HEK293 (cell line): Measurements from ENCODE around the gene MCAM.

Experiments
- CTCF ChIA-PET: fragments of 350-600 bp; formaldehyde crosslinking; extraction: SDS; loops from one replicate; lab custom pipeline; 2021; ENCODE audit warnings: antibody characterized with exemption; lab: Yijun Ruan, JAX
- POLR2A ChIA-PET: fragments of 300-600 bp; formaldehyde crosslinking; extraction: SDS; loops from one replicate; lab custom pipeline; 2020; ENCODE audit warnings: antibody characterized with exemption, inconsistent platforms; lab: Yijun Ruan, JAX
- H3K27ac ChIP-seq: fragments of 200-500 bp; sonication (Bioruptor generic); 2 replicates; pipeline ENCODE4 v1.5.1; 2014; ENCODE audit warnings: low read depth, low read length, control low read depth, inconsistent platforms; ENCODE audit errors: extremely low read depth
- H3K36me3 ChIP-seq, 2 experiments: fragments of 200-500 bp in 1 of 2; sonication (Bioruptor generic) in 1 of 2; 1 replicate in 1 of 2; 2 replicates in 1 of 2; pipeline ENCODE4 v1.5.1; 2014 to 2017; ENCODE audit warnings: inconsistent platforms in 2 of 2, low read length in 2 of 2; ENCODE audit not compliant: control insufficient read depth in 2 of 2, insufficient read depth in 1 of 2
- H3K4me1 ChIP-seq: fragments of 200-500 bp; sonication (Bioruptor generic); 2 replicates; pipeline ENCODE4 v1.5.1; 2014; ENCODE audit warnings: mild to moderate bottlenecking, low read length, inconsistent platforms; ENCODE audit not compliant: control insufficient read depth, insufficient read depth
- H3K4me3 ChIP-seq: 2 replicates; pipeline ENCODE4 v1.5.1; 2011; ENCODE audit warnings: low read depth, mild to moderate bottlenecking, control low read depth, low read length, moderate library complexity
- H3K9me3 ChIP-seq: fragments of 200-500 bp; sonication (Bioruptor generic); 2 replicates; pipeline ENCODE4 v1.5.1; 2014; ENCODE audit warnings: low read depth, low read length, inconsistent platforms; ENCODE audit not compliant: control insufficient read depth, insufficient read depth
- BCL11B ChIP-seq: fragments of 450-650 bp; formaldehyde crosslinking; IDR thresholded peaks from 2 replicates; pipeline ENCODE4 v1.5.1; 2016; ENCODE audit warnings: low read depth, missing biosample characterization, missing genetic modification characterization
- KLF1 ChIP-seq: fragments of 450-650 bp; formaldehyde crosslinking; IDR thresholded peaks from 2 replicates; pipeline ENCODE4 v1.5.1; 2016; ENCODE audit warnings: missing biosample characterization, missing genetic modification characterization
- KLF8 ChIP-seq: fragments of 450-650 bp; formaldehyde crosslinking; IDR thresholded peaks from 2 replicates; pipeline ENCODE4 v1.5.1; 2016; ENCODE audit warnings: missing biosample characterization, missing genetic modification characterization
- OVOL3 ChIP-seq: fragments of 450-650 bp; formaldehyde crosslinking; IDR thresholded peaks from 2 replicates; pipeline ENCODE4 v1.5.1; 2016; ENCODE audit warnings: missing biosample characterization, missing genetic modification characterization
- YY2 ChIP-seq: fragments of 450-650 bp; formaldehyde crosslinking; IDR thresholded peaks from 2 replicates; pipeline ENCODE4 v1.5.1; 2016; ENCODE audit warnings: missing biosample characterization, missing genetic modification characterization
- ZBTB48 ChIP-seq: fragments of 450-650 bp; formaldehyde crosslinking; IDR thresholded peaks from 2 replicates; pipeline ENCODE4 v1.5.1; 2016; ENCODE audit warnings: missing biosample characterization, missing genetic modification characterization
- ZFP69B ChIP-seq: fragments of 450-650 bp; formaldehyde crosslinking; IDR thresholded peaks from 2 replicates; pipeline ENCODE4 v1.5.1; 2016; ENCODE audit warnings: missing biosample characterization, missing genetic modification characterization
- ZNF138 ChIP-seq: fragments of 450-650 bp; formaldehyde crosslinking; IDR thresholded peaks from 2 replicates; pipeline ENCODE4 v1.5.1; 2016; ENCODE audit warnings: missing biosample characterization, missing genetic modification characterization, borderline replicate concordance
- ZNF174 ChIP-seq: fragments of 450-650 bp; formaldehyde crosslinking; IDR thresholded peaks from 2 replicates; pipeline ENCODE4 v1.5.0; 2017; ENCODE audit warnings: missing biosample characterization, mild to moderate bottlenecking, missing genetic modification characterization
- ZNF214 ChIP-seq: fragments of 450-650 bp; formaldehyde crosslinking; IDR thresholded peaks from 2 replicates; pipeline ENCODE4 v1.5.1; 2017; ENCODE audit warnings: missing biosample characterization, mild to moderate bottlenecking, missing genetic modification characterization, borderline replicate concordance
- ZNF223 ChIP-seq: fragments of 450-650 bp; formaldehyde crosslinking; IDR thresholded peaks from 2 replicates; pipeline ENCODE4 v1.5.1; 2016; ENCODE audit warnings: missing biosample characterization, missing genetic modification characterization
- ZNF266 ChIP-seq: fragments of 450-650 bp; formaldehyde crosslinking; IDR thresholded peaks from 2 replicates; pipeline ENCODE4 v1.5.1; 2016; ENCODE audit warnings: missing biosample characterization, missing genetic modification characterization, low read depth
- ZNF394 ChIP-seq: fragments of 450-650 bp; formaldehyde crosslinking; IDR thresholded peaks from 2 replicates; pipeline ENCODE4 v1.5.1; 2016; ENCODE audit warnings: missing biosample characterization, missing genetic modification characterization, mild to moderate bottlenecking, moderate library complexity, borderline replicate concordance
- ZNF423 ChIP-seq: fragments of 450-650 bp; formaldehyde crosslinking; IDR thresholded peaks from 2 replicates; pipeline ENCODE4 v1.5.1; 2016; ENCODE audit warnings: missing biosample characterization, missing genetic modification characterization
- ZNF433 ChIP-seq: fragments of 450-650 bp; formaldehyde crosslinking; IDR thresholded peaks from 2 replicates; pipeline ENCODE4 v1.5.1; 2016; ENCODE audit warnings: missing biosample characterization, missing genetic modification characterization, low read depth
- ZNF530 ChIP-seq: fragments of 450-650 bp; formaldehyde crosslinking; IDR thresholded peaks from 2 replicates; pipeline ENCODE4 v1.5.1; 2016; ENCODE audit warnings: low read depth, missing biosample characterization, missing genetic modification characterization
- ZNF558 ChIP-seq: fragments of 450-650 bp; formaldehyde crosslinking; IDR thresholded peaks from 2 replicates; pipeline ENCODE4 v1.5.1; 2016; ENCODE audit warnings: missing biosample characterization, missing genetic modification characterization
- ZNF596 ChIP-seq: fragments of 450-650 bp; IDR thresholded peaks from 2 replicates; pipeline ENCODE4 v1.5.0; 2018; ENCODE audit warnings: missing biosample characterization, mild to moderate bottlenecking, missing genetic modification characterization, moderate library complexity
- ZNF629 ChIP-seq: fragments of 450-650 bp; formaldehyde crosslinking; IDR thresholded peaks from 2 replicates; pipeline ENCODE4 v1.5.1; 2017; ENCODE audit warnings: missing biosample characterization, missing genetic modification characterization
- ZNF658 ChIP-seq: fragments of 450-650 bp; formaldehyde crosslinking; IDR thresholded peaks from 2 replicates; pipeline ENCODE4; 2016; ENCODE audit warnings: missing biosample characterization, missing genetic modification characterization
- ZNF670 ChIP-seq: fragments of 450-650 bp; formaldehyde crosslinking; IDR thresholded peaks from 2 replicates; pipeline ENCODE4 v1.5.1; 2016; ENCODE audit warnings: missing biosample characterization, missing genetic modification characterization, low read depth
- ZNF837 ChIP-seq: fragments of 450-650 bp; formaldehyde crosslinking; IDR thresholded peaks from 2 replicates; pipeline ENCODE4 v1.5.1; 2016; ENCODE audit warnings: missing biosample characterization, missing genetic modification characterization
- ZNF843 ChIP-seq: fragments of 450-650 bp; formaldehyde crosslinking; IDR thresholded peaks from 2 replicates; pipeline ENCODE4 v1.5.1; 2016; ENCODE audit warnings: missing biosample characterization, missing genetic modification characterization
- TF ChIP-seq, protein P1 (sequence below): fragments of 450-650 bp; formaldehyde crosslinking; IDR thresholded peaks from 2 replicates; pipeline ENCODE4 v1.5.1; 2016; ENCODE audit warnings: missing biosample characterization, missing genetic modification characterization

The MCAM gene

DNA sequence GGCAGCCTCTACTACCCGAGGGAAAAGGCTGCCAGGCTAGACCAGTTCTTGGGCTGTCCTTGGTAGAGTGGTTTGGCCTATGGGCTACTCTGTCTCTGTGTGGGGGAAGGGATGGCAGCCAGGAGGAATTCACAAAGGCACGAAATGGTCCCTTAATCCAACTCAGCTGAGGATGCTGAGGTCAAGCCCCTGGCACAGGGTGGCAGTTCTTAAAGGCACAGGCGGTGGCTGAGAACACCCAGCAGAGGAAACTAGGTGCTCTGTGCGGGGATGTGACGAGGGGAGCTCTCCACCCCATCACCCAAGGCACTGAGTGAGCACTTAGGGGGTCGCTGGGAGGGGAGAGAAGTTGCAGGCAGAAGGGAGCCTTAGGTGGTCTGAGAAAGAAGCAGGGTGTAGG is 29.7 kb upstream of the MCAM start, which contains the start of gene MFRP:
MFRP (minus strand) TSS at position 101 of the 400 bp plus-strand sequence. CDS start 192 bp downstream, outside the sequence.
- CTCF ChIA-PET = interaction anchor here (1.9 to 3.4 kb wide), 2 partner anchors 8 to 14 kb away, joined by 5 to 34 read pairs; partner anchors contain the start of gene C1QTNF5
- no peak within 1 kb of the TSS for H3K4me3 ChIP-seq
- no peaks in the 10 kb centered on the region for H3K4me1 ChIP-seq
- POLR2A ChIA-PET = no interaction called here
- TF ChIP-seq ZNF394 (no peak), ZNF558 (tag by site-specific recombination) (no peak), ZNF670 (no peak), ZNF214 (no peak)
- no peak within 1 kb of the TSS for H3K27ac ChIP-seq
- H3K9me3 ChIP-seq = no peaks in the 10 kb centered on the region
- no peaks in the 10 kb centered on the region for H3K36me3 ChIP-seq

DNA sequence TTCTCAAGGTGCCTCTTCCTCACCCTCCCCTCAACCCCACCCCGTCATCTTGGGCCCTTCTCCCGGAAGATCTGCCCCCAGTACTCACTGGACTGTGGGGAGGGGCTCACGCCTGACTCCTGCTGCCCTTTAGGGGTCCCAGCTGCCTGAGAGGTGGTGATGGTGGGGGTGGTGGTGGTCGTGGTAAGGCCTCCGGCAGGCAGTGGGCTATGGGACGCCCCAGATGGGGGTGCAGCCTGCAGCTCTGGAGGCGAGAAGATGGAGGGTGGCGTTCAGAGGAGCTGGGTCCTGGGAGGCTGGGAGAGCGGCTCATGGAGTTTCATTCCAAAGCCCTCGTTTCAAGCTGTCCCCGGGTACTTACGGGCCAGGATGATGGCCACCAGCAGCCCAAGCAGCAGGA is 28.8 kb upstream of the MCAM start:
- Histone ChIP-seq H3K9me3 (no peaks in the 10 kb centered on the region), H3K4me1 (no peaks in the 10 kb centered on the region), H3K4me3 (no peak overlapping the region), H3K36me3 (no peaks in the 10 kb centered on the region), H3K27ac (no peak overlapping the region)
- TF ChIP-seq ZNF223 (tag by site-specific recombination) (no peak), YY2 (tag by site-specific recombination) (no peak)
- POLR2A ChIA-PET = no interaction called here
- CTCF ChIA-PET = interaction anchor here (0.6 to 1.4 kb wide), 3 partner anchors 15 to 129 kb away, joined by 3 to 5 read pairs (median 3); partner anchors contain the start of gene MCAM

DNA sequence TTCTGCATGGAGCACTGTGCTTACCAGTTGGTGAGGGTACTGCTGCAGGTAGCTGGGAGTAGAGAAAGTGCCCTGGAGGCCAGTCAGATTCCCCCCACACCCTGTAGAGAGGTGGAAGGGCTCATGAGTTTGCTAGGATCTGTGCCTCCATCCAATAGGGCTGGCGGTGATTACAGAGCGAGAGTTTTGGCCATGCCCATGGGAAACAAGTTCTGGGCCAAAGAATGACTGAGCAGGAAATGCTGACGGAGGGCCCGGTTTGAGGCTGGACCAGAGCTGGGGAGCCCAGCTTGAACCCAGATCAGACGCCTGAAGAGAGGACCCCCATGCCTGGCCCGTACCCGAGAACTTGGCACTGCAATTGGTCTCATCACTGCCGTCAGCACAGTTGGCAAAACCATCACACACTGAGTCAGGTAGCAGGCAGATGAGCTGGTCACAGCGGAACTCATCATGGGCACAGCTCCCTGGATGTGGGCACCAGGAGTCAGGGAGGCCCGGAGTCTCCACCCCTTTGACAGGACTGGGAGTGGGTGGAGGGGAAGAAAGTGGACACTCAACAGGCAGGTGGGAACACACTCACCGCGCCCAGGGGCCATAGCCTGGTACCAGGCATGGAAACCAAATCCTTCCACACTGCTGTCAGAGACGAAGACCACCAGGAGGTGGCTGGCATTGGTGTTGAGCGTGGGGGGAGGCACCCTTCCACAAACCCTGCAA is 27.5 kb upstream of the MCAM start:
- H3K4me3 ChIP-seq = no peak overlapping the region
- TF ChIP-seq ZNF629 (tag by site-specific recombination) (no peak), KLF8 (tag by site-specific recombination) (no peak), ZBTB48 (tag by site-specific recombination) (no peak), ZNF658 (tag by site-specific recombination) (no peak), BCL11B (tag by site-specific recombination) (no peak), ZNF837 (tag by site-specific recombination) (no peak), ZNF596 (tag by site-specific recombination) (no peak), ZNF138 (tag by site-specific recombination) (no peak), OVOL3 (tag by site-specific recombination) (no peak), ZNF174 (tag by site-specific recombination) (no peak), KLF1 (no peak)
- ChIA-PET POLR2A (no interaction called here), CTCF (interaction anchor here (0.8 to 2.3 kb wide), 4 partner anchors 29 to 130 kb away, joined by 3 to 7 read pairs (median 4); no protein-coding TSS in a partner anchor)
- H3K27ac ChIP-seq = no peak overlapping the region
- no peaks in the 10 kb centered on the region for H3K9me3 ChIP-seq
- H3K36me3 ChIP-seq = no peaks in the 10 kb centered on the region
- no peaks in the 10 kb centered on the region; the same call in 1 of the 2 replicates for H3K4me1 ChIP-seq

DNA sequence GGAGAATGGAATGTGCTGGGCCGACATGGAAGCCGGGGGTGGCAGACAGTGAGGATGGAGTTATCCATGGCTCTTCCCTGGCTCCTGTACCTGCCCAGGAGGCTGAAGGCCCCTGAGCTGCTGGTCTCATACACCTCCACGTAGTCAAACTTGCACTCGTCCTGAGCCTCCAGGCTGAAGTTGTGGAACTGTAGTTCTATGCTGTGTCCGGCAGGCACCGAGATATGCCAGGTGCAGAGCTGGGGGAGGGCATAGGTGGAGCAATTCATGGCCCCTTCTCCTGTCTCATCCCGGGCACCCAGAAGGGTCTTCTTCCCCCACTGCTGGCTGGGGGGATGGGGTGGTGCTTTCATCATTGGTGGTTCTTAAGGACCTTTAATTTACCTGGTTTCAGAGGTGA is 26.8 kb upstream of the MCAM start:
- H3K27ac ChIP-seq = no peak overlapping the region
- H3K36me3 ChIP-seq = no peaks in the 10 kb centered on the region
- CTCF ChIA-PET = interaction anchor here (0.6 to 2.3 kb wide), 6 partner anchors 22 to 131 kb away, joined by 3 to 8 read pairs (median 4); no protein-coding TSS in a partner anchor
- no peaks in the 10 kb centered on the region; the same call in 1 of the 2 replicates for H3K4me1 ChIP-seq
- H3K9me3 ChIP-seq = no peaks in the 10 kb centered on the region
- POLR2A ChIA-PET = no interaction called here
- no peak overlapping the region for H3K4me3 ChIP-seq
- TF ChIP-seq ZNF843 = no peak
- TF ChIP-seq ZFP69B (tag by site-specific recombination) = no peak
- no peak for TF ChIP-seq ZNF266 (tag by site-specific recombination)
- TF ChIP-seq ZNF433 = no peak
- no peak for TF ChIP-seq ZNF530
- TF ChIP-seq ZNF423 (tag by site-specific recombination) = no peak
- TF ChIP-seq, protein P1, sequence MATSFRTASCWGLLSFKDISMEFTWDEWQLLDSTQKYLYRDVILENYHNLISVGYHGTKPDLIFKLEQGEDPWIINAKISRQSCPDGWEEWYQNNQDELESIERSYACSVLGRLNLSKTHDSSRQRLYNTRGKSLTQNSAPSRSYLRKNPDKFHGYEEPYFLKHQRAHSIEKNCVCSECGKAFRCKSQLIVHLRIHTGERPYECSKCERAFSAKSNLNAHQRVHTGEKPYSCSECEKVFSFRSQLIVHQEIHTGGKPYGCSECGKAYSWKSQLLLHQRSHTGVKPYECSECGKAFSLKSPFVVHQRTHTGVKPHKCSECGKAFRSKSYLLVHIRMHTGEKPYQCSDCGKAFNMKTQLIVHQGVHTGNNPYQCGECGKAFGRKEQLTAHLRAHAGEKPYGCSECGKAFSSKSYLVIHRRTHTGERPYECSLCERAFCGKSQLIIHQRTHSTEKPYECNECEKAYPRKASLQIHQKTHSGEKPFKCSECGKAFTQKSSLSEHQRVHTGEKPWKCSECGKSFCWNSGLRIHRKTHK (tag by site-specific recombination) = no peak
